ENCODE measurements around the gene OTOF. TPM values are rescaled to one million over a fixed set of nuclear protein-coding genes. Genes with fewer than 3 reads are reported as not detected.
A peak's percentile ranks its signal among the peaks of the same experiment; 100 is the strongest.

Gene OTOF
- total RNA-seq, 1 donor from 2014 or later = 0.22 TPM

DNA sequence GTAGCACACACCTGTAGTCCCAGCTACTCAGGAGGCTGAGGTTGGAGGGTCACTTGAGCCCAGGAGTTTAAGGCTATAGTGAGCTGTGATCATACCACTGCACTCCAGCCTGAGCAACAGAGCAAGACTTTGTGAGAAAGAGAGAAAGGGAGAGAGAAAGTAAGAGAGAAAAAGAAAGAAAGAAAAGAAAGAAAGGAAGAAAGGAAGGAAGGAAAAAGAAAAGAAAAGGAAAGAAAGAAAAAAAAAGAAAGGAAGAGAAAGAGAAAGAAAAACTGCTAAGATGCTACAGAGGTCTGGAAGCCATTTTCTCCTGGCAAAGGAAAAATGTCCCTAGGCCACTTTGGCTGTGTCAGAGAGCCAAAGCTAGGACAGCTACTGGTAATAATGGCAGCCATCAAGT, 45.6 kb downstream of the OTOF start:
- DNase-seq (ENCODE audit: low spot score, unreplicated experiment) = no peak
- no peaks in the 10 kb centered on the region for H3K36me3 Mint-ChIP-seq (ENCODE audit: insufficient read depth)
- peaks cover 27% of the 10 kb centered on the region for H3K27me3 Mint-ChIP-seq
- no peak overlapping the region for H3K27ac Mint-ChIP-seq
- H3K4me3 Mint-ChIP-seq (ENCODE audit: low read depth) = no peak overlapping the region
- H3K9me3 Mint-ChIP-seq (ENCODE audit: low read depth) = no peaks in the 10 kb centered on the region
- H3K4me1 Mint-ChIP-seq (ENCODE audit: low read depth) = no peaks in the 10 kb centered on the region
- TF ChIP-seq CTCF (IDR thresholded peaks at IDR 0.05; ENCODE audit: unreplicated experiment) = no peak

DNA sequence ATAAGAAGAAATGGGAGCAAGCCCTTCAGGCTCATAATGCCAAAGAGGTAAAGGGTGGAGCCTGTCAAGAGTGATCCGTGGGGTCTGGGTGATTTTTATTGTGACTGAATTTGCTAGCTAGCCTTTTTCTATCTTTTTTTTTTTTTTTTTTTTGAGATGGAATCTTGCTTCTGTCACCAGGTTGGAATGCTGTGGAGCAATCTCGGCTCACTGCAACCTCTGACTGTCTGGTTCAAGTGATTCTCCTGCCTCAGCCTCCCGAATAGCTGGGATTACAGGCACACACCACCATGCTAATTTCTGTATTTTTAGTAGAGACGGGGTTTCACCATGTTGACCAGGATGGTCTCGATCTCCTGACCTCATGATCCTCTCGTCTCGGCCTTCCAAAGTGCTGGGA, 47.1 kb downstream of the OTOF start:
- no peak for DNase-seq (ENCODE audit: low spot score, unreplicated experiment)
- Mint-ChIP-seq H3K36me3 (ENCODE audit: insufficient read depth) (no peaks in the 10 kb centered on the region), H3K27ac (no peak overlapping the region), H3K4me1 (ENCODE audit: low read depth) (no peaks in the 10 kb centered on the region), H3K27me3 (peaks cover 27% of the 10 kb centered on the region), H3K4me3 (ENCODE audit: low read depth) (no peak overlapping the region), H3K9me3 (ENCODE audit: low read depth) (no peaks in the 10 kb centered on the region)
- no peak for TF ChIP-seq CTCF (IDR thresholded peaks at IDR 0.05; ENCODE audit: unreplicated experiment)

DNA sequence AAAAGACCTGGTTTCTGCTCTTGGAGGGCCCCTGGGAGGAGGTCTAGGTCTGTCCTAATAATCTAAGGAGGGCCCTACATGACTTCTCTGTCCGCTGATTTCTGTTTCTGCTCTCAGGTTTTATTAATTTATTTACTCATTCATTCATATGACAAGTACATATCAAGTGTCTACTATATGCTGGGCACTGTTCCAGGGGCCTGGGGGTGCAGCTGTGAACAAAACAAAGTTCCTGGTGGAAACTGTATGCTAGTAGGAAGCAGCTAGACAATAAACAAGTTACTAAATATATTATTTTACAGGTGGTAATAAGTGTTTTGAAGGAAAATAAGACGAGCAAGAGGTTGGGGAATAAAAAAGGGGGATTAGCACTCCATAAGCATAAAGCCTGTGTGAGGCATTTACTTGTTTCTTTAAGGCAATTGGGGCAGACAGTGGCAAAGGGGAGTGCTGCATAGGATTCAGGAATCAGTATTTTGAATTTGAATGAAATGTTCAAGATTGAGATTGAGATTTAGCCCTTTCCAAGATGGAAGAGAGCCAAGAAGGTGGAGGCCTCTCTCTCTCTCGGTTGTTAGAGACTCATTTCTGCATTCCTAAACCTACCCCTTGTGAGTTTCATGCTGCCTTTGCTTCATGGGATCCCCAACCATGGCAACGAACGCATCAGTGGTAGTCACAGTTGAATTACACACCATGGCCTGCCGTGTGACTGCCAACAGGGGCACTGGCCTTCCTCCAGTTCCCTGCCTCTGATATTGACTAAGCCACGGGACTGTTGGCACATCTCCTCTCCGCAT, 47.9 kb downstream of the OTOF start:
- peaks cover 27% of the 10 kb centered on the region for H3K27me3 Mint-ChIP-seq
- TF ChIP-seq CTCF (IDR thresholded peaks at IDR 0.05; ENCODE audit: unreplicated experiment) = no peak
- H3K4me1 Mint-ChIP-seq (ENCODE audit: low read depth) = no peaks in the 10 kb centered on the region
- no peaks in the 10 kb centered on the region for H3K9me3 Mint-ChIP-seq (ENCODE audit: low read depth)
- H3K27ac Mint-ChIP-seq = no peak overlapping the region
- DNase-seq (ENCODE audit: low spot score, unreplicated experiment) = no peak
- H3K4me3 Mint-ChIP-seq (ENCODE audit: low read depth) = no peak overlapping the region
- H3K36me3 Mint-ChIP-seq (ENCODE audit: insufficient read depth) = no peaks in the 10 kb centered on the region

DNA sequence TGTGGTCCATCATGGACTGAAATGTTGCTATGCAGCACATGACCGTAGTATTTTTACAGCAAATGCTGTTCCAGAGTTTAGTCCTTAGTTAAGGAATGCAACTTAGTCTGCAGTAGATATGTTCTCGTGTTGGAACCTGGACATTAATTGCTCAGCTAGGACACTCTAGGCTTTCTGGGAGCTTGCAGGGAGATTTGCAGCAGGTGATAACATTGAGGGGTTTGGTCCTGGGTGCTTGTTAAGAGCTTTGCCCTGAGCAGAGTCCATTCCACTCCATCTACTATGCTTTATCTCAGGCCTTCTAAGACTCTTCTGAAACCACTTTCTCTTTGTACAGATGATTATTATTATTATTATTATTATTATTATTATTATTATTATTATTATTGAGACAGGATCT, 49.1 kb downstream of the OTOF start:
- H3K27ac Mint-ChIP-seq = no peak overlapping the region
- no peak overlapping the region for H3K4me3 Mint-ChIP-seq (ENCODE audit: low read depth)
- H3K27me3 Mint-ChIP-seq = peaks cover 29% of the 10 kb centered on the region
- H3K9me3 Mint-ChIP-seq (ENCODE audit: low read depth) = no peaks in the 10 kb centered on the region
- no peak for DNase-seq (ENCODE audit: low spot score, unreplicated experiment)
- H3K36me3 Mint-ChIP-seq (ENCODE audit: insufficient read depth) = no peaks in the 10 kb centered on the region
- no peak for TF ChIP-seq CTCF (IDR thresholded peaks at IDR 0.05; ENCODE audit: unreplicated experiment)
- peaks cover 3% of the 10 kb centered on the region for H3K4me1 Mint-ChIP-seq (ENCODE audit: low read depth)

DNA sequence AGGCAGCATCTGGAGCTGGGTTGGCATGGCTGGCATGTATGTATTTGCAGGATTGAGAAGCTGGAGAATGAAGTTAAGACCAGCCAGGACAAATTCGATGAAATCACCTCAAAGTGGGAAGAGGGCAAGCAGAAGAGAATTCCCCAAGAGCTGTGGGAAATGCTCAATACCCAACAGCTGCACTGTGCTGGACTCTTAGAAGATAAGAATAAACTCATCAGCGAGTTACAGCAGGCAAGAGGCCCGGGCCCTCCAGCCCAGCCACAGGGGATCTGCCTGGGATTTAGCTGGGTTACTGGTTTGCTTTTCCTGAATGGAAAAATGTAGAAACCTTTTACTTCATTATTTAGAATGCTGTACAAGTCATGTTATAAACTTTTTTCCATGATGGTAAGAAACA, 53.7 kb downstream of the OTOF start:
- no peaks in the 10 kb centered on the region for H3K9me3 Mint-ChIP-seq (ENCODE audit: low read depth)
- H3K27me3 Mint-ChIP-seq = peaks cover 5% of the 10 kb centered on the region
- H3K4me1 Mint-ChIP-seq (ENCODE audit: low read depth) = peaks cover 3% of the 10 kb centered on the region
- H3K4me3 Mint-ChIP-seq (ENCODE audit: low read depth) = no peak overlapping the region
- no peak for TF ChIP-seq CTCF (IDR thresholded peaks at IDR 0.05; ENCODE audit: unreplicated experiment)
- DNase-seq (ENCODE audit: low spot score, unreplicated experiment) = no peak
- H3K36me3 Mint-ChIP-seq (ENCODE audit: insufficient read depth) = no peaks in the 10 kb centered on the region
- peak overlapping the region; percentile 3 for H3K27ac Mint-ChIP-seq

Measured in progenitor cell of endocrine pancreas (in vitro differentiated cells).